A549 (cell line): ENCODE data around the gene SLC2A4RG. TPM values are rescaled to one million over a fixed set of nuclear protein-coding genes. Genes with fewer than 3 reads are reported as not detected.

Experiments
- ATAC-seq, 2 experiments: fragments of 200-7000 bp in 1 of 2; fragments of >200 bp in 1 of 2; cut with Nextera tagmentation in 1 of 2; cut with Tn5 transposase in 1 of 2; 3 replicates each; pipeline versions ENCODE4 v1.8.0 to v1.9.1; 2018 to 2020; ENCODE audit warnings: mild to moderate bottlenecking in 1 of 2, moderate library complexity in 1 of 2
- CTCF ChIA-PET: fragments of 300-600 bp; sonication (Branson Sonifier 250); formaldehyde crosslinking; extraction: SDS; loops from one replicate; lab custom pipeline; 2021; ENCODE audit warnings: antibody characterized with exemption, inconsistent platforms; lab: Yijun Ruan, JAX
- POLR2A ChIA-PET: fragments of 350-600 bp; formaldehyde crosslinking; extraction: SDS; loops from one replicate; lab custom pipeline; 2021; ENCODE audit warnings: antibody characterized with exemption, inconsistent platforms; lab: Yijun Ruan, JAX
- DNase-seq, 2 experiments: peaks; one replicate each; pipeline versions ENCODE4 v3.0.0 to v3.0.0-alpha.2; 2011 to 2016; ENCODE audit warnings: low read depth in 1 of 2, low spot score in 1 of 2
- FAIRE-seq: peaks from 2 replicates; lab custom pipeline; 2011; peaks lifted over from hg19 to GRCh38; lab: Jason Lieb, UNC
- H3K27ac ChIP-seq, 2 experiments: fragments of >200 bp; sonication (Bioruptor Twin); formaldehyde crosslinking; 3 replicates each; pipeline ENCODE4 v1.5.1; 2016 to 2017
- H3K4me1 ChIP-seq: fragments of >200 bp; sonication (Bioruptor Twin); formaldehyde crosslinking; 3 replicates; pipeline ENCODE4 v1.6.1; 2016
- H3K4me2 ChIP-seq: fragments of >200 bp; sonication (Bioruptor Twin); formaldehyde crosslinking; 3 replicates; pipeline ENCODE4 v1.6.1; 2016
- H3K4me3 ChIP-seq: fragments of >200 bp; sonication (Bioruptor Twin); formaldehyde crosslinking; 3 replicates; pipeline ENCODE4 v1.5.1; 2016
- H3K9me3 ChIP-seq: fragments of >200 bp; sonication (Bioruptor Twin); formaldehyde crosslinking; 3 replicates; pipeline ENCODE4 v1.6.1; 2016
- CTCF ChIP-seq: fragments of >200 bp; sonication (Bioruptor Twin); formaldehyde crosslinking; IDR thresholded peaks from 3 replicates; pipeline ENCODE4 v1.5.1; 2016
- EHF ChIP-seq: fragments of 250-450 bp; sonication (Bioruptor Pico); IDR thresholded peaks from 2 replicates; pipeline ENCODE4 v1.5.0; 2020; ENCODE audit warnings: mild to moderate bottlenecking
- ELK1 ChIP-seq: fragments of 150-350 bp; IDR thresholded peaks from 2 replicates; pipeline ENCODE4 v1.6.1; 2014; ENCODE audit warnings: low read depth, mild to moderate bottlenecking, low read length
- FOSL2 ChIP-seq, 2 experiments: fragments of 450-650 bp in 1 of 2; fragments of >200 bp in 1 of 2; sonication (Bioruptor Twin) in 1 of 2; formaldehyde crosslinking; IDR thresholded peaks; 2 replicates each; pipeline versions ENCODE4 v1.5.0 to v1.6.1; 2016 to 2020; ENCODE audit warnings: mild to moderate bottlenecking in 1 of 2, moderate library complexity in 1 of 2
- GATA3 ChIP-seq: IDR thresholded peaks from 2 replicates; pipeline ENCODE4 v1.6.1; 2012; ENCODE audit warnings: borderline replicate concordance
- HDAC2 ChIP-seq: fragments of 200-600 bp; sonication (generic); IDR thresholded peaks from 2 replicates; pipeline ENCODE4 v1.6.1; 2016
- HOXB13 ChIP-seq: fragments of 250-450 bp; sonication (Bioruptor Pico); IDR thresholded peaks from 2 replicates; pipeline ENCODE4 v1.5.0; 2020; ENCODE audit warnings: low read depth, mild to moderate bottlenecking, moderate library complexity
- HOXB5 ChIP-seq: fragments of 250-450 bp; sonication (Bioruptor Pico); IDR thresholded peaks from 2 replicates; pipeline ENCODE4 v1.5.0; 2020; ENCODE audit warnings: mild to moderate bottlenecking, moderate library complexity
- JUNB ChIP-seq: fragments of >200 bp; sonication (Bioruptor Twin); formaldehyde crosslinking; IDR thresholded peaks from 2 replicates; pipeline ENCODE4 v1.6.1; 2016
- MAFK ChIP-seq: fragments of 450-650 bp; IDR thresholded peaks from 2 replicates; pipeline ENCODE4 v1.6.1; 2014; ENCODE audit not compliant: partially characterized antibody
- MAX ChIP-seq: IDR thresholded peaks from 2 replicates; pipeline ENCODE4 v1.6.1; 2012
- POLR2AphosphoS2 ChIP-seq: conservative IDR thresholded peaks from 2 replicates; pipeline ENCODE4 v1.6.1; 2012; ENCODE audit warnings: low read length, improper control_type of control experiment, inconsistent platforms
- RARB ChIP-seq: fragments of 250-450 bp; sonication (Bioruptor Pico); IDR thresholded peaks from 2 replicates; pipeline ENCODE4 v1.8.0; 2021; ENCODE audit warnings: mild to moderate bottlenecking, moderate library complexity
- TP53 ChIP-seq: fragments of 250-450 bp; sonication (Bioruptor Pico); IDR thresholded peaks from 2 replicates; pipeline ENCODE4 v1.5.0; 2021; ENCODE audit warnings: mild to moderate bottlenecking, moderate library complexity
- ZC3H11A ChIP-seq: fragments of 450-650 bp; IDR thresholded peaks from 2 replicates; pipeline ENCODE4 v1.6.1; 2014; ENCODE audit warnings: antibody characterized with exemption, mild to moderate bottlenecking
- ZSCAN20 ChIP-seq: fragments of 250-450 bp; sonication (Bioruptor Pico); IDR thresholded peaks from 2 replicates; pipeline ENCODE4 v1.8.0; 2022; ENCODE audit warnings: mild to moderate bottlenecking, moderate library complexity
- WGBS: methylation state at CpG from one replicate; pipeline ENCODE4 v1.1.6; 2017; ENCODE audit errors: missing lambda C conversion rate; 5-methylcytosine and 5-hydroxymethylcytosine counted together
- polyA plus RNA-seq, 4 experiments: library from polyadenylated mRNA; depleted of rRNA in 3 of 4; stranded (reverse); fragments of >200 nt; fragmentation: RNase III in 1 of 4; extraction: RNeasy Plus Mini Kit Qiagen cat#74134 plus additional on column Dnase treatment in 1 of 4; gene quantifications; 2 replicates in 3 of 4; 3 replicates in 1 of 4; pipeline ENCODE4 v1.2.3, GENCODE V29; 2011 to 2017
- TF ChIP-seq, protein P1 (sequence below): IDR thresholded peaks from 2 replicates; pipeline ENCODE4 v1.6.1; 2012
- TF ChIP-seq, protein P2 (sequence below): fragments of >200 bp; sonication (Bioruptor Twin); formaldehyde crosslinking; IDR thresholded peaks from 2 replicates; pipeline ENCODE4 v1.6.1; 2016

SLC2A4RG gene
- polyA plus RNA-seq, 2 of the 4 experiments (the other 2 are of a cell fraction): 28.1 to 64.6 TPM

DNA sequence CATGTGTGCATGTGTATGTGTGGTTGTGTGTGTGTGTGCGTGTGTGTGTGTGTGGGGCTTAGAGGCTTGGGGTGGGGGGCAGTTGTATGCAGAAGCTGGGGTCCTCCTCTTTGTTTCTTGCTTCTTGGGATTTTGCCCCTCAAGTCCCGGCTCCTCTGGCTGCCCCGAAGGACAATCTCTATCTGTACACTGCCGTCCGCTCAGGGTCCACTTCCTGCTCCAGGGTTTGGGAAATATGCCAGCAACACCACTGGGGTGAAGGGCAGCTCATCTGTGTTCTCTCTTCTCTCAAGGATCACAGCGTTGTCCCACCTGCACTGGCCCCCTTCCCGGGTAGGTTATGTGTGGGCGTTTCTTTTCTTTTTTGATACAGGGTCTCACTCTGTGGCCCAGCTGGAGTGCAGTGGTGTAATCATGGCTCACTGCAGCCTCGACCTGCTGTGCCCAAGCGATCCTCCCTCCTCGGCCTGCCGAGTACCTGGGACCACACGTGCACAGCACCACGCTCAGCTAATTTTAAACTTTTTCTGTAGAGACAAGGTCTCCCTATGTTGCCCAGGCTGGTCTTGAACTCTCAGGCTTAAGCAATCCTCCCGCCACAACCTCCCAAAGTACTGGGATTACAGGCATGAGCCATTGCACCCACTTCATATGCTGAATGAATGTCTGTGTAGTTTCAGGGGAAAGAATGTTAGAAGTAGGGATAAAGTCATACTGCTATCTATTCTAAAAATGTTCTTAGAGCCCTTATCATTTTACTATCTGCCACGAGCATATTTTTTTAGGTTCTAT, 25.7 kb downstream of the SLC2A4RG start:
- Histone ChIP-seq H3K4me3 (no peak overlapping the region), H3K27ac (no peak overlapping the region), H3K4me2 (no peak overlapping the region), H3K4me1 (no peaks in the 10 kb centered on the region), H3K9me3 (no peaks in the 10 kb centered on the region)
- 76% methylated on average over 16 of the region's 16 CpGs for WGBS
- CTCF ChIA-PET: interaction anchor here (0.6 to 1.8 kb wide), 3 partner anchors 19 to 731 kb away, joined by 3 to 5 read pairs (median 3); no protein-coding TSS in a partner anchor
- POLR2A ChIA-PET: no interaction called here
- TF ChIP-seq HOXB5 (CRISPR knock-in tag) (no peak), JUNB (no peak), EHF (no peak), ZSCAN20 (no peak)
- ATAC-seq: no peak
- DNase-seq: no peak
- no peak for FAIRE-seq

- CTCF ChIA-PET: interaction anchor here (1.0 to 1.8 kb wide), 3 partner anchors 10 to 19 kb away, joined by 3 to 5 read pairs (median 5); no protein-coding TSS in a partner anchor
- FAIRE-seq (no peak), DNase-seq (no peak), ATAC-seq (no peak)
- H3K4me1 ChIP-seq: no peaks in the 10 kb centered on the region
- no peaks in the 10 kb centered on the region for H3K9me3 ChIP-seq
- H3K4me3 ChIP-seq: no peak overlapping the region
- WGBS: 86% methylated on average over 7 of the region's 7 CpGs
- no peak overlapping the region for H3K4me2 ChIP-seq
- TF ChIP-seq GATA3 (no peak), MAX (no peak)
- POLR2A ChIA-PET: no interaction called here
- H3K27ac ChIP-seq: no peak overlapping the region
Measured at GRCh38 chr20:63765902-63766301, 26.3 kb downstream of the SLC2A4RG start.

- TF ChIP-seq HOXB13 (no peak), FOSL2 (IDR thresholded peaks at IDR 0.05) (no peak), FOSL2 (CRISPR knock-in tag; IDR thresholded peaks at IDR 0.05) (no peak), MAFK (no peak), HDAC2 (no peak), JUNB (no peak), POLR2AphosphoS2 (no peak), RARB (CRISPR knock-in tag) (no peak), ZC3H11A (no peak), TP53 (no peak), ELK1 (no peak), CTCF (no peak)
- TF ChIP-seq, protein P1, sequence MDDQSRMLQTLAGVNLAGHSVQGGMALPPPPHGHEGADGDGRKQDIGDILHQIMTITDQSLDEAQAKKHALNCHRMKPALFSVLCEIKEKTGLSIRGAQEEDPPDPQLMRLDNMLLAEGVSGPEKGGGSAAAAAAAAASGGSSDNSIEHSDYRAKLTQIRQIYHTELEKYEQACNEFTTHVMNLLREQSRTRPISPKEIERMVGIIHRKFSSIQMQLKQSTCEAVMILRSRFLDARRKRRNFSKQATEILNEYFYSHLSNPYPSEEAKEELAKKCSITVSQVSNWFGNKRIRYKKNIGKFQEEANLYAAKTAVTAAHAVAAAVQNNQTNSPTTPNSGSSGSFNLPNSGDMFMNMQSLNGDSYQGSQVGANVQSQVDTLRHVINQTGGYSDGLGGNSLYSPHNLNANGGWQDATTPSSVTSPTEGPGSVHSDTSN: no peak
- TF ChIP-seq, protein P2, sequence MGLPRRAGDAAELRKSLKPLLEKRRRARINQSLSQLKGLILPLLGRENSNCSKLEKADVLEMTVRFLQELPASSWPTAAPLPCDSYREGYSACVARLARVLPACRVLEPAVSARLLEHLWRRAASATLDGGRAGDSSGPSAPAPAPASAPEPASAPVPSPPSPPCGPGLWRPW: no peak
- WGBS: 82% methylated on average over 34 of the region's 38 CpGs
- FAIRE-seq (no peak), DNase-seq (no peak), ATAC-seq (no peak)
- CTCF ChIA-PET: interaction anchor here (0.7 to 1.8 kb wide), 7 partner anchors 9 to 207 kb away, joined by 3 to 7 read pairs (median 3); no protein-coding TSS in a partner anchor
- no peak overlapping the region for H3K27ac ChIP-seq
- no peak overlapping the region for H3K4me3 ChIP-seq
- H3K4me1 ChIP-seq: no peaks in the 10 kb centered on the region
- H3K9me3 ChIP-seq: no peaks in the 10 kb centered on the region
- POLR2A ChIA-PET: no interaction called here
- H3K4me2 ChIP-seq: no peak overlapping the region
Measured at GRCh38 chr20:63766695-63767426, 27.3 kb downstream of the SLC2A4RG start.
